A673 (cell line): Measurements from ENCODE around the gene NEIL3.

Experiments used
- CTCF ChIP-seq: fragments of 300-800, 200-600 bp; sonication (generic); conservative IDR thresholded peaks from 2 replicates; pipeline ENCODE4 v1.5.1; 2017; ENCODE audit warnings: low read depth, mild to moderate bottlenecking, antibody characterized with exemption, low read length, moderate library complexity, mixed read lengths
- EZH2 ChIP-seq: fragments of 200-600 bp; sonication (generic); IDR thresholded peaks from 2 replicates; pipeline ENCODE4 v1.6.1; 2017; ENCODE audit warnings: borderline replicate concordance, low read depth, mild to moderate bottlenecking, mixed read lengths, antibody characterized with exemption, low read length; ENCODE audit not compliant: poor library complexity, severe bottlenecking

- TF ChIP-seq CTCF, result no peak
- no peak for TF ChIP-seq EZH2
These were observed 43.2 kb upstream of the NEIL3 start for GRCh38 chr4:177266506-177266905.
